Embryonic facial prominence (tissue), 1 donor: ENCODE data around the gene SLC49A3.
"Not testable (repeated sequence)": the region's sequence is repeated elsewhere in the genome, so short reads cannot be mapped to it uniquely, and the experiment has no call there.

Experiments
- DNase-seq: peaks from one replicate; pipeline ENCODE4 v3.0.0-alpha.2; 2016; ENCODE audit errors: extremely low spot score

The SLC49A3 gene

DNA sequence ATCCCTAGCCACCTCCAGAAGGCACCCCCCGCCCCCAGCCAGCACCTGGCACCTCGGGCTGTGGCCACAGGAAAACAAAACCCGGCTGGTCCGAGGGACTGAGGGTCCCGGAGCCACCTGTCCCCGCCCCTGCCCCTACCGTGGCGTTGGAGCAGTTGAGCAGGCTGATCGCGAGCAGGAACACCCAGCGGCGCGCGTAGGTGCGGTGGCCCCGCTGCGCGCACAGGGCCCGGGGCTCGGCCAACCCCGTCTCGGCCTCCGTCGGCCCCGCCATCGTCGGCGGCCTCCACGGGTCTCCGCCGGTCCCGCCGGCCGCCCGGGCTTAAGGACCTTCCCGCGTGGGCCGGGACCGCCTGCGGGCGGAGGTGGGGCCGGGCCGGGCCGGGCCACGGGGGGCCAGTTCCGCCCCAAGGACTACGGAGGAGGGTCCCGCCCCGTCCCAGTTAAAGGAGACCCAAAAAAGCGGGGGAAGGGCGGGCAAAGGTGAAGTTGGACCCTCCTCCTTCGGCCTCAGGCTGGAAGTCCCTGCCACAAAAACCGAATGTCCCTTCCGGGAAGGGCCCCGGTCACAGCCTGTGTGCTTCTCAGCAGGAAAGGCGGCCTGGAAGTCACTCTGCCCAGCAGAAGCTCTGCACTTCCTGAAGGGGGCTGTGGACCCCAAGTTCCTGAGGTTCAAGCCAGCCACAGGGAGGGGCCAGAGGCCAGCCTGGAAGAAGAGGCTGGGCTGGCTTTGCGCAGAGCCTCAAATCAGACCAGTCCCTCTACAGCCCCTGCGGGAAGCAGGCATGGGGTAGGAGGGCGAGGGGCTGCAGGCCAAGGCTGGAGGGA, at the start of gene SLC49A3:
TSS of gene SLC49A3 (minus strand) at position 298 of the 828 bp plus-strand sequence. CDS start at position 274, 24 bp downstream.
- no peak for DNase-seq

DNA sequence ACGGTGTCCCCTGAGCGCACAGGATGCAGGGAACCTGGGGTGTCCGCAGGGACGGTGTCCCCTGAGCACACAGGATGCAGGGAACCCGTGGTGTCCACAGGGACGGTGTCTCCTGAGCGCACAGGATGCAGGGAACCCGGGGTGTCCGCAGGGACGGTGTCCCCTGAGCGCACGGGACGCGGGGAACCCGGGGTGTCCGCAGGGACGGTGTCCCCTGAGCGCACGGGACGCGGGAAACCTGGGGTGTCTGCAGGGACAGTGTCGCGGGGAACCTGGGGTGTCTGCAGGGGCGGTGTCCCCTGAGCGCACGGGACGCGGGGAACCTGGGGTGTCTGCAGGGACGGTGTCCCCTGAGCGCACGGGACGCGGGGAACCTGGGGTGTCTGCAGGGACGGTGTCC, 47.6 kb upstream of the SLC49A3 start:
- DNase-seq, result not testable (repeated sequence)

DNA sequence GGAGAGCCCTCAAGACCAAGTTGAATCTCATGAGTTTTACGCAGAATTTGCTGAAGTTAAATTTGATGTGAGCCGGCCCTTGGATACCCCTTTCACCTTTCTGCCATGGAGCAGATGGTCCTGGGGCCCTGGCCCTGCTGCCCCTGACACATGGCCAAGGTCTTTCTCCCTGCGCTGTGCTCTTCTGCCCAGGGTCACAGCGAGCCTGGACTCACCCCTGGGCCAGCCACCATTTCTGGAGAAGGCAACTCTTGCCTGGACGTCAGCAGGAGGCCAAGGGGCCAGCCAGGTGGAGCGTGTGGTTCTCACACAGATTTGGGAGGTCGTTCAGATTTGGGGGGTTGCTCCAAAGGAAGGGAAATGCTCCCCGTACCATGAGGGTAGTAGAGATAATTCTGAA, 46.6 kb upstream of the SLC49A3 start:
- no peak for DNase-seq

DNA sequence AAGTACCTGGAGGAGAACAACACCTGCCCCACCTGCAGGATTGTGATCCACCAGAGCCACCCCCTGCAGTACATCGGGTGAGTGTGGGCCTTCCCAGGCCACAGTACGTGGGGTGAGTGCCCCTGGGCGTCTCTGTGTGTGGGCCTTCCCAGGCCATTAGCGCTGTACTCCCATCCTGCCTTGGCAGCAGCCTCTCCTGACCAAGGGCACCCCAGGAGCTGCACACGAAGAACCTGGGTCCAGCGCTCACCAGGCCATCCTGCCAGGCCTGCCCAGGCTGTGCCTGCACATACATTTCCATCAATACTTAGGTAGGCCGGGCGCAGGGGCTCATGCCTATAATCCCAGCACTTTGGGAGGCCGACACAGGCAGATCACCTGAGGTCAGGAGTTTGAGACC, 46.0 kb upstream of the SLC49A3 start:
- no peak for DNase-seq

DNA sequence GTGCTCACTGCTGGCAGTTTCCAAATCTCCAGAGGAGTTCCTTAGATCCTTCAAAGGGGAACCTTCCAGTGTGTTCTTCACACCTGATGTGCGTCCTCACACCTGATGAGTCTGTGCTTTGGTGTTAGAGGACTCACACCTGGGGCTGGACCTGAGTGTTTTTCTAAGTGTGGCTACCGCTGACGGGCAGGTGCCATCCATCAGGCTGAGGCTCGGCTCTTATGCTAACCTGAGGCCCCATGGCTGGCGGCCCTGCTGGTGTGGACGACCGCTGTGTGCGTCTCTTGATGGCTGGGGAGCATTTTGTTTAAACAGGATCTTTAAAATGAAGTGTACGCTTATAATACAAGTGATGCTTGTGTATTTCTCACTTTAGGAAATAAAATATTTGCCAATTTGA, 45.1 kb upstream of the SLC49A3 start:
- DNase-seq, result no peak

DNA sequence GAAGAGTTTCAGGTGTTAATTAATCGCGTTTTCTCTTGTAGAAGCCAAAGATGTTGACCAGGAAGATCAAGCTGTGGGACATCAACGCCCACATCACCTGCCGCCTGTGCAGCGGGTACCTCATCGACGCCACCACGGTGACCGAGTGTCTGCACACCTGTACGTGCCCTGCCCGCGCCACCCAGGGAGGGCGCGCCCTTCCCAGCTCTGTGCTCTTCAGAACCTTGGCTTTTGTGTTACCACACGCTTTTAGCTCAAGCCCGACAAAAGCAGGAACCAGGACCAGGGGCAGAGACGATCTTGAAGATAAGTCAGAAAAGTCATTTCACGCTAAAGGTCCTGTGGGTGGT, 44.7 kb upstream of the SLC49A3 start:
- DNase-seq, result no peak

DNA sequence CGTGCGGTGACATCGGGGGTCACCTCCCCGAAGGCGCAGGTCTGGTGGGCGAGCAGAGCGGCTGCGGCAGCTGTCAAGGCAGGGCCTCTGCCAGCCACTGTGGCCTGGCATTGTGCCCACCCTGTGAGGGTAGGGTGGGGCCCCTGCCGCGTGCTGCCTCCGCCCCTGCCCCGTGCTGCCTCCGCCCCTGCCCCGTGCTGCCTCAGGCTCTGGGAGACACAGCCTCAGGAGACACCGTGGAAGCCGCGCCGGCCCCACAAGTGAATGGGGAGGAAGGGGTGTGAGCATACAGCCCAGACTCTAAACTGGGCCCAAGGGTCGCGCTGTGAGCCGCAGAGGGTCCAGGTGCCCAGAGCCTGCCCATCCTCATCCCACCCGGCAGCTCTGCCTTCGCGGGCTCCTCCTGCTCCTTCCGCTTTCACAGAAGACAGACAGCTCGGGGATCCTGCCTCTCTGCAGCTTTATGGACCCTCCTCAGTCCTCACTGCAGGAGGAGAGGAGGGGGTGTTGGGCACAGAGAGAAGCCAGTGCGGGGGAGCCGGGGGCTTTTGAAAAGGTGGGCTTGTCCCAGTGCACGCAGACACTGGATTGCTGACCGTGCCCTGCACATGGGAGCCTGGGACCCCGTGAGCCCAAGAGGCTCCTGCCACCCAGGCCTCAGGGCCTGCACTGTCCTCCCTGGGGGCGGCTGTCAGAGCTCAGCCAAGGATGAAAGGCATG, 44.1 kb upstream of the SLC49A3 start:
- DNase-seq, result no peak

DNA sequence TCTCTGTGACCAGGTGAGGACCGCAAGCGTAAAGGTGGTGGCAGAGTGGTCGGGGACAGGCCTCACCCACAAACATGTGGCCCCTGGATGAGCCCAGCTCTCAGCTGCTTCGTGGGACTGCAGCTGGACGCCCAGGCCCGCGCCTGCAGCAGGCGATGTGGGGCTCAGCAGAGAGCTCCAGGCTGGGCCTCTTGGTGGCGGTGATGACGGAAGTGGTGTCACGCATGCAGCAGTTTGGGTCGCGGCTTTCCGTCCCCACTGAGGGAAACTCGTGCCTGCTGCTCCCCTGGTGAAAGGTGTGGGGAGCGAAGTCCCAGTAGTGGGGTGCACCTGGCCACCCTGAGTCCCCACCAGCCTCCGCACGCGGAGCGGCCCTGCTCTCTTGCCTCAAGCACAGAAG, 43.5 kb upstream of the SLC49A3 start:
- no peak for DNase-seq

DNA sequence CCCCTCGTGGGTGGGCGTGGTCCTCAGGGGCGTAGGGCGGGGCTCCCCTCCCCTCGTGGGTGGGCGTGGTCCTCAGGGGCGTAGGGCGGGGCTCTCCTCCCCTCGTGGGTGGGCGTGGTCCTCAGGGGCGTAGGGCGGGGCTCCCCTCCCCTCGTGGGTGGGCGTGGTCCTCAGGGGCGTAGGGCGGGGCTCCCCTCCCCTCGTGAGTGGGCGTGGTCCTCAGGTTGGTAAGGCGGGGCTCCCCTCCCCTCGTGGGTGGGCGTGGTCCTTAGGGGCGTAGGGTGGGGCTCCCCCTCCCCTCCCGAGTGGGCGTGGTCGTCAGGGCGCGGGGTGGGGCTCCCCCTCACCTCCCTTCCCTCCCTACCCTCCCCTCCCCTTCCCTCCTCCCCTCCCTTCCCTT, 43.0 kb upstream of the SLC49A3 start:
- DNase-seq, result not testable (repeated sequence)

DNA sequence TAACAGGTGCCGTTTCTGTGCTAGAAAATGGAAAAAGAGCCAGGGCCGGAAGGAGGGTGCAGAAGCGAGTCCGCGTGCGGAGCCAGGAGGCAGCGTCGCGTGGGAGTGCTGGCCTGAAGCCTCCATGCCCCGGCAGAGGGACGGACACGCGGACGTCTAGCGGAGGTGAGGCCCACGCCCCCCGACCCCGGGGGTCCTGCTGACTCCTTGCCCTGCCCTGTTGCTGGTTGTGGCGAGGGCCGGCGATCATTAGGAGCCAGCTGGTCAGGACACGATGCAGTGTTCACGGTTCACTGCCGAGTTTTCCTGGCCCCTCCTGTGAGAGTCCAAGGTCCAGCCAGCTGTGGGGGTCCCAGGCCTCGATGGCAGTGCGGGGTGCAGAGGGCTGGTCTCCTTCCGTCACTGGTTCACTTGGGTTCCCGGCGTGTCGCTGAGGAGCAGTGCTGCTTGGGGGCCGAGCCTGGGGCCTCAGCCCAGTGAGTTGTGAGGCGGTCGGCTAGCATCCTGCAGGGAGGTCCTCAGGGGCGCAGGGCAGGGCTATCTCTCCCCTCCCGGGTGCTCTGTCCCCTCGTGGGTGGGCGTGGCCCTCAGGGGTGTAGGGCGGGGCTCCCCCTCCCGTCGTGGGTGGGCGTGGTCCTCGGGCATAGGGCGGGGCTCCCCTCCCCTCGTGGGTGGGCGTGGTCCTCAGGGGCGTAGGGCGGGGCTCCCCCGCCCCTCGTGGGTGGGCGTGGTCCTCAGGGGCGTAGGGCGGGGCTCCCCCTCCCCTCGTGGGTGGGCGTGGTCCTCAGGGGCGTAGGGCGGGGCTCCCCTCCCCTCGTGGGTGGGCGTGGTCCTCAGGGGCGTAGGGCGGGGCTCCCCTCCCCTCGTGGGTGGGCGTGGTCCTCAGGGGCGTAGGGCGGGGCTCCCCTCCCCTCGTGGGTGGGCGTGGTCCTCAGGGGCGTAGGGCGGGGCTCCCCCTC, 42.3 kb upstream of the SLC49A3 start:
- not testable (repeated sequence) for DNase-seq

DNA sequence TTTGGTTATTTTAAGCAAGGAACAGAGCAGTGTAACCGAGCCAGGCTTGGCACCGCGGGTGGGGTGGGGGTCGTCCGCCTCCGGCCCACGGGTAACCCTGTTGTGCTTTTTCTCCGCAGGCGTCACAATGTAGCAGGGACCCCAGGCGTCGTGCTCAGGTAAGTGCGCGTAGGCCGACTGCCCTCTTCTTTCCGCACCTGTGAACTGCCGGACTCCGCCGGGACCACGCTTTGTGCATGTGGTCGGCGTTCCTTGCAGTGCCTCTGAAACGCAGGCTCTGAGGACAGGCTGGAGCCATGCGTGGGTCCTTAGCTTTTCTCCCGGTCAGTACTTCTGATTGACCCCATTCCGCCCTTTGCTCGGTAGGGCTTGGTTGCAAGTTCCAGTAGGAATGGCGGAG, 41.6 kb upstream of the SLC49A3 start:
- DNase-seq, result no peak

DNA sequence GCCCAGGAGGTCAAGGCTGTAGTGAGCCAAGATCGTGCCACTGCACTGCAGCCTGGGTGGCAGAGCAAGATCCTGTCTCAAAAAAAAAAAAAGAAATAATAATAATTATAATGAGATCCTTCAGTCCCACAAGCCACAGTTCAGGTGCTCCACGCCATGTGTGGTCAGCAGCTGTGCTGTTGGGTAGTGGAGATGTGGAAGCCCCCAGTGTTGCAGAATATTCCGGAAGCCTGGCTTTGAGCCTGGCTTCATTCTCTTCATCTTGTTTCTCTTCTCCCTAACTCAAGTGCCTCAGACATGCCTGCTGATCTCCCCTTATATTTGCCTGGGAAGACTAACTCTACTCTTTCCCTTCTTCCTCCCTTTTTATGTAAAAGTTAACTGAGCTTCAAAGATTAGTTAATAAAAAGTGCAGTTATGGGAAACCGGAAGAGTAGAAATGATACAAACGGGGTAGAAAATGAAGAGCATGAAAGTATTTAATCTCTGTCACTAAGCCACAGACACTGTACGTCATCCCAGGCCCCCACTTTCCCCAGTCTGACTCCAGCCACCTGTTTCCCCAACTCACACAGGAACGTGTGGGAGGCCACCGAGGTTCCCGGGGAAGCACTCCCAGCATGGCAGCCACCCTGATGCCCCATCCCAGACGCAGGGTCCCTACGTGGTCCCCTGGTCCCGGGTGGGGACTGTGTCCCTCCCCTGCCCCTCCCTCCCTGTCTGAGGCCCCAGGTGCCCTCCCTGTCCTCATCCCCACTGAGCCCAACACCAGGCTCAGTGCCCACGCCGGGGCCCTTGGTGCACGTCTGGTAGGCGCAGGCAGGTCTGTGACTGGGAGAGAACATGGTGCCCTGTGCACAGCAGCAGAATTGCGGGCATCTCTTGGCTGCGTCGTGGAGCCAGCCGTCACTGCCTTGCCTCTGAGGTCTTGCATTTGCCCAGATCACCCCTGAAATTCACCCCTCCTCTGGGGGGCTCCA, 40.7 kb upstream of the SLC49A3 start:
- no peak for DNase-seq

DNA sequence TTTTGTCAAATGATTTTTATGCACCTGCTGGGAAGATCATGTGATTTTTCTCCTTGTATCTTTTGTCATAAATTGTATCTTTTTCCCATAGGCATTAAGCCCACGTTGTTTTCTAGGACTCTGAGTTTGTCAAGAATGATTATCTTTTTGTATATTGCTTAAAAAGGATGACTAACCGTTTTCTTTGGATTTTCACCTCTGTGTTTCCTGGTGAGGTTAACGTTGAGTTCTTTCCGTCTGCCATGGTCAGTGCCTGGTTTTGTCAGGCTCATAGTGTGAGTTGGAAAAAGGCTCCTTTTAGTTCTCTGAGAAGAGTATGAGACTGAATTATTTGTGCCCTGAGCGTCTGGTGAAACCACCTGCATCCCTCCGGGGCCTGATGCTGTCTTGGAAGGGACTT, 38.6 kb upstream of the SLC49A3 start:
- DNase-seq, result no peak

DNA sequence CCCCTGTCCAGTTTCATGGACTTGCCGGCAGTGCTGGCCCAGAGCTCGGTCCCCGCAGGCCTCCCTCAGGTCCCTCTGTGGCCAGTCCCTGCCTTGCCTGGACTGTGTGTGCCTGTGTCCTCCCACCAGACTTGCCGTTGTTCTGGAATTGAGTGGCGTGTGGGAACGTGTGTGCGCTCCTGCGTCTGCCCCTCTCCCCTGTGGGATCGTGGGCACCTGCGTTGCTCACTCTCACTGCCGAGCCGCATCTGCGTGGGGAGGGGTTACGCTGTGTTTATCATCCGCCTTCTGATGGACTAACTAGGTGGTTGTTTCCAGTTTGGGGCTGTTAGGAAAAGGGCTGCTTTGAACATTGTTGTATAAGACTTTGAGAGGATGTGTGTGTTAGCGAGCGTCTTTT, 37.9 kb upstream of the SLC49A3 start:
- no peak for DNase-seq

DNA sequence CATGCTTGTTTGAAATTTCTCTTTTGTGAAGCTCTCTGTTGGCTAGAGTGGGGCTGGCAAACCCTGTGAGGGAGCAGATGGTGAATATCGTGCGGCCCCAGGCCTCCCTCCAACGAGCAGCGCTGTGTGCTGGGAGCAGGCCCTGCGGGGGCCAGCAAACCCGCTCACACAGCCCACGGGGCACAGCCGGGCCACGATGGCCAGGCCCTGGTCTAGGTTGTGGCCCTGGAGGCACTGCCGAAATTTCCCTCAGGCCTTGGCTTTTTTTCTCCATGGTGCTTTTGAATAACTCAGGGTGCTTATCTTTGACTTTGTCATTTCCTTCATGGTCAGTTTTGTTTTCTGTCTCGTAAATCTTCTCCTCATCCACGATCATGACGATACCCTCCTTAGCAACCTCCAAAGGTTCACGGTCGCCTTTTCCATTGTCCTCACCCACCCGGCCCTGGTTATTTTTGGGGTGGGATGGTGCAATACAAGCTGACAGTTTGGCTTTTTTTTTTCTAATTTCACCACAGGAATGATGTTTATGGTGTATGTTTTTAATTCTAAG, 37.4 kb upstream of the SLC49A3 start:
- DNase-seq, result no peak

DNA sequence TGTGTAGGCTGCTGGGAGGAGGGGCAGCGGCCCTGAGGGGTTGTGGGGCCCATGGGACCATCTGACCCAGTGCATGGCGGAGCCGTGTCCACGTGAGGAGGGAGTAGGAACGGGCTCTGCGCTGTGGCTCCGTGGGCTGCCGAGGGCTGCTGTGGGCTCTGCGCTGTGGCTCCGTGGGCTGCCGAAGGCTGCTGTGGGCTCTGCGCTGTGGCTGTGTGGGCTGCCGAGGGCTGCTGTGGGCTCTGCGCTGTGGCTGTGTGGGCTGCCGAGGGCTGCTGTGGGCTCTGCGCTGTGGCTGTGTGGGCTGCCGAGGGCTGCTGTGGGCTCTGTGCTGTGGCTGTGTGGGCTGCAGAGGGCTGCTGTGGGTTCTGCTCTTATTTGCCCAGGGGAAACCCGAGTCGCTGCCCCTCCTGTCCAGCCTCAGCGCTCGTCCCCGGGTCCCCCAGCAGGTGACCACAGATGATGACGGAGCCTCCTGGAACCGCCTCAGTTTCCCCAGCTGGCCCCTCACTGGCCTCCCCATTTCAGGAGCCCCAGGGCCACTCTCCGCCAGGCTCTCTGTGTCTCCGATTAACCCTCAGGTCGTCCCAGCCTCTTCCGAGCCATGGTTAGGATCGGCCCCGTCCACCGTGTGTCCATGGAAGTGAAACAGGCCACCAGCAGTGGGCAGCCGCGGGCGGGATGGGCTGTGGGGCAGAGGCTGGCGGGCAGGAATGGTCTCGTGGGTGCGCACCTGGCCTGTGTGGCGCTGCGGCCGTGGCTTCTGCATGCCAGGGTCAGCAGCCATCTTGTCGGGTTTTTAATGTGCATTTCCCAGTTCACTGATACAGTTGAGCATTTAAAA, 36.7 kb upstream of the SLC49A3 start:
- DNase-seq, result no peak

DNA sequence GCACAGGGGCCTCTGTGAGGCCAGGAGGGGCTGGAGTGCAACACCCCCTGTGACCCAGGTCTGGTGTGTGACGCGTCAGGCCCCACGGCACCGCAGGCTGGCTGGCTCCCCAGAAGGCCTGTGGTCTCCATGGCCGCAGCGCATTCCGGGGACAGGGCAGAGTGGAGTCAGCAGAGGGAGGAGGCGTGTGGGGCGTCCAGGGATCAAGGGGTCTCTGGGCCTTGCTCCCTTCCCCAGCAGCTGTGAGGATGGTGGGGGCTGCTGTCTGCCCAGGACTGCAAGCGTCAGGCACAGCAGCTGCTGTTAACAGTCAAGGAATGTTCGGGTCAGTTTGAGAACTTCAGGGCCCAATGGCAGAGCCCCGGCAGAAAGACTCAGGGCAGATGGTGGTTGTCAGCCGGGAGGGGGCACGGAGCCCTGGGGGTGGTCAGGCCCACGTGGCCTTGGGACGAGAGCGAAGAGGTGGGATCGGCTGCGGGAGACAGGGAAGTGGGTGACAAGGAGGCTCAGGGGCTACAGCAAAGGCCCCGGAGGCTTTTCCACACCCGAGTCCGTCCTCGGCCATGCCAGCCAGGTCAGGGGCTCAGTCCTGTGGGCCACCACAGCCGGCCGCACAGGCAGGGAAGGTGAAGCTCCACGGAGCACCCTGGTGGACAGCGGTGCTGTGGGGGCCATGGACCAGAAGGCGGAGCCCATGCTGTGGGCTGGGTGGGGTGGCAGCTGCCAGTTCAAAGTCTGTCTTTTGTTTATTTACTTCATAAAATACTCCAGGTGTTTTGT, 35.0 kb upstream of the SLC49A3 start:
- no peak for DNase-seq

DNA sequence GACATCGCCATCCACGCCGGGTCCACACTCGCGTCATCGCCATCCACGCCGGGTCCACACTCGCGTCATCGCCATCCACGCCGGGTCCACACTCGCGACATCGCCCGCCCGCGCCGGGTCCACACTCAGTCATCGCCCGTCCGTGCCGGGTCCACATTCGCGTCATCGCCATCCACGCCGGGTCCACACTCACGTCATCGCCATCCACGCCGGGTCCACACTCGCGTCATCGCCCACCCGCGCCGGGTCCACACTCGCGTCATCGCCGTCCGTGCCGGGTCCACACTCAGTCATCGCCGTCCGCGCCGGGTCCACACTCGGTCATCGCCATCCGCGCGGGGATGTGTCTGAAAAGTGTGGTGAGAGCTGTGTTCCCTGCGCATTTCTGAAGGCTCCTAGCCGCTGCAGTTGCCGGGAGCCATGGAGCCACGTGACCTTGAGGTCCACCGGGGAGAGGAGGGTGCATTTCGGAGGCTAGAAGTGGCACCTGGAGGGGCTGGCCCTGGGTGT, 34.0 kb upstream of the SLC49A3 start:
- DNase-seq, result no peak
